ENCODE measurements around the gene RAB15. TPM values are rescaled to one million over a fixed set of nuclear protein-coding genes. Genes with fewer than 3 reads are reported as not detected.

RAB15 gene
- total RNA-seq, 1 donor from 2014 or later, result 36.3 TPM

- peaks cover 37% of the 10 kb centered on the region for H3K36me3 Mint-ChIP-seq (ENCODE audit: low read depth, unreplicated experiment)
These were observed 20.4 kb downstream of the RAB15 start for GRCh38 chr14:64951724-64952123.

GRCh38 chr14:64951291-64951690 is 20.8 kb downstream of the RAB15 start:
- Histone ChIP-seq H3K4me2 (ENCODE audit: low read length) (no peak overlapping the region), H3K9me3 (ENCODE audit: insufficient read depth, low read depth, low read length) (no peaks in the 10 kb centered on the region), H2AFZ (ENCODE audit: low read depth, low read length) (no peak overlapping the region), H3K36me3 (ENCODE audit: insufficient read depth, low read length) (no peaks in the 10 kb centered on the region), H3K79me2 (ENCODE audit: insufficient read depth, low read length) (no peaks in the 10 kb centered on the region), H3K4me3 (ENCODE audit: insufficient read depth, low read depth, low read length) (no peak overlapping the region), H3K27me3 (ENCODE audit: insufficient read depth, low read length) (no peaks in the 10 kb centered on the region), H3K4me1 (ENCODE audit: insufficient read depth, low read length) (no peaks in the 10 kb centered on the region), H3K9ac (ENCODE audit: low read length) (no peak overlapping the region), H4K20me1 (ENCODE audit: insufficient read depth, low read length) (peaks cover 19% of the 10 kb centered on the region), H3K27ac (ENCODE audit: low read depth, low read length) (no peak overlapping the region)
- H3K9me3 Mint-ChIP-seq (ENCODE audit: unreplicated experiment), result no peaks in the 10 kb centered on the region
- no peak overlapping the region for H3K27ac Mint-ChIP-seq (ENCODE audit: unreplicated experiment)
- FAIRE-seq (no peak), DNase-seq (ENCODE audit: low read depth) (no peak)
- peaks cover 40% of the 10 kb centered on the region for H3K36me3 Mint-ChIP-seq (ENCODE audit: low read depth, unreplicated experiment)
- no peak for TF ChIP-seq CTCF (IDR thresholded peaks at IDR 0.05; ENCODE audit: insufficient read depth, low read depth, low read length)
- TF ChIP-seq EZH2 (IDR thresholded peaks at IDR 0.05; ENCODE audit: insufficient read depth, low read length), result no peak
- H3K4me3 Mint-ChIP-seq (ENCODE audit: unreplicated experiment), result no peak overlapping the region
- H3K27me3 Mint-ChIP-seq (ENCODE audit: low read depth, unreplicated experiment), result no peaks in the 10 kb centered on the region
- no peaks in the 10 kb centered on the region for H3K4me1 Mint-ChIP-seq (ENCODE audit: low read depth, unreplicated experiment)

More at GRCh38 chr14:64951724-64952123, 20.4 kb downstream of the RAB15 start:
- no peak overlapping the region for H3K27ac ChIP-seq (ENCODE audit: low read depth, low read length)
- no peaks in the 10 kb centered on the region for H3K4me1 ChIP-seq (ENCODE audit: insufficient read depth, low read length)
- TF ChIP-seq CTCF (IDR thresholded peaks at IDR 0.05; ENCODE audit: insufficient read depth, low read depth, low read length) (no peak), EZH2 (IDR thresholded peaks at IDR 0.05; ENCODE audit: insufficient read depth, low read length) (no peak)
- H3K27me3 Mint-ChIP-seq (ENCODE audit: low read depth, unreplicated experiment), result no peaks in the 10 kb centered on the region
- no peaks in the 10 kb centered on the region for H3K27me3 ChIP-seq (ENCODE audit: insufficient read depth, low read length)
- H3K4me1 Mint-ChIP-seq (ENCODE audit: low read depth, unreplicated experiment), result no peaks in the 10 kb centered on the region
- H3K27ac Mint-ChIP-seq (ENCODE audit: unreplicated experiment), result no peak overlapping the region
- H3K79me2 ChIP-seq (ENCODE audit: insufficient read depth, low read length), result no peaks in the 10 kb centered on the region
- no peaks in the 10 kb centered on the region for H3K36me3 ChIP-seq (ENCODE audit: insufficient read depth, low read length)
- H4K20me1 ChIP-seq (ENCODE audit: insufficient read depth, low read length), result peaks cover 19% of the 10 kb centered on the region
- FAIRE-seq (no peak), DNase-seq (ENCODE audit: low read depth) (no peak)
- H2AFZ ChIP-seq (ENCODE audit: low read depth, low read length), result no peak overlapping the region
- H3K4me2 ChIP-seq (ENCODE audit: low read length), result no peak overlapping the region
- no peak overlapping the region for H3K4me3 Mint-ChIP-seq (ENCODE audit: unreplicated experiment)
- no peak overlapping the region for H3K9ac ChIP-seq (ENCODE audit: low read length)
- H3K9me3 Mint-ChIP-seq (ENCODE audit: unreplicated experiment), result no peaks in the 10 kb centered on the region
- no peak overlapping the region for H3K4me3 ChIP-seq (ENCODE audit: insufficient read depth, low read depth, low read length)
- no peaks in the 10 kb centered on the region for H3K9me3 ChIP-seq (ENCODE audit: insufficient read depth, low read depth, low read length)

DNA sequence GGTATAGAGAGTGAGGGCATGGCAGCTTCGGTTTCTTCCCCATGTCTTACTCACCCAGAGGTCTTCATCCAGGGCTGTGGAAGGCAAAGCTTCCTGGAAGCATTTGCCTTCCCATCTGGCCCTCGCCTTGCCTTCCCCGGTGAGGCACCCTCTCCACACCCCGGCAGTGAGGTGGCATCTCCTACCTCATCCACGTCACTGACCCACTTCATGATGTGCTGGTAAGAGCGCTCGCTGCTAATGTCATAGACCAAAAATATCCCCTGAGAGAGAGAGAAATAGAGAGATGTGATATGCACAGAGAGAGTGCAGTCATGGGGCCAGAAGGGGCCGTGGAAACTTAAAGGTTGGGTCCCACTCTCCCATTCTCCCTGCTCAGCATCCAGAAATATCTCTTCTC is 21.2 kb downstream of the RAB15 start:
- no peak overlapping the region for H3K27ac Mint-ChIP-seq (ENCODE audit: unreplicated experiment)
- no peak for DNase-seq (ENCODE audit: low read depth)

More for the DNA sequence above, 21.2 kb downstream of the RAB15 start:
- H3K4me3 ChIP-seq (ENCODE audit: insufficient read depth, low read depth, low read length), result no peak overlapping the region
- no peaks in the 10 kb centered on the region for H3K4me1 Mint-ChIP-seq (ENCODE audit: low read depth, unreplicated experiment)
- no peak overlapping the region for H3K9ac ChIP-seq (ENCODE audit: low read length)
- no peaks in the 10 kb centered on the region for H3K9me3 Mint-ChIP-seq (ENCODE audit: unreplicated experiment)
- no peaks in the 10 kb centered on the region for H3K4me1 ChIP-seq (ENCODE audit: insufficient read depth, low read length)
- no peak for FAIRE-seq
- no peaks in the 10 kb centered on the region for H3K27me3 Mint-ChIP-seq (ENCODE audit: low read depth, unreplicated experiment)
- no peaks in the 10 kb centered on the region for H3K9me3 ChIP-seq (ENCODE audit: insufficient read depth, low read depth, low read length)
- no peak overlapping the region for H3K4me2 ChIP-seq (ENCODE audit: low read length)
- peaks cover 19% of the 10 kb centered on the region for H4K20me1 ChIP-seq (ENCODE audit: insufficient read depth, low read length)
- H3K4me3 Mint-ChIP-seq (ENCODE audit: unreplicated experiment), result no peak overlapping the region
- H3K79me2 ChIP-seq (ENCODE audit: insufficient read depth, low read length), result no peaks in the 10 kb centered on the region
- TF ChIP-seq CTCF (IDR thresholded peaks at IDR 0.05; ENCODE audit: insufficient read depth, low read depth, low read length), result no peak
- no peak for TF ChIP-seq EZH2 (IDR thresholded peaks at IDR 0.05; ENCODE audit: insufficient read depth, low read length)
- H3K36me3 Mint-ChIP-seq (ENCODE audit: low read depth, unreplicated experiment), result peaks cover 43% of the 10 kb centered on the region
- no peaks in the 10 kb centered on the region for H3K36me3 ChIP-seq (ENCODE audit: insufficient read depth, low read length)
- no peaks in the 10 kb centered on the region for H3K27me3 ChIP-seq (ENCODE audit: insufficient read depth, low read length)
- H3K27ac ChIP-seq (ENCODE audit: low read depth, low read length), result no peak overlapping the region
- no peak overlapping the region for H2AFZ ChIP-seq (ENCODE audit: low read depth, low read length)

All from astrocyte (in vitro differentiated cells and primary cell).